Measurements from ENCODE around the gene CHFR. TPM values are rescaled to one million over a fixed set of nuclear protein-coding genes. Genes with fewer than 3 reads are reported as not detected.
"Not testable (repeated sequence)": the region's sequence is repeated elsewhere in the genome, so short reads cannot be mapped to it uniquely, and the experiment has no call there.

Gene CHFR
- total and polyA plus RNA-seq, 2 experiments from 2014 or later: 24.3 to 26.5 TPM

DNA sequence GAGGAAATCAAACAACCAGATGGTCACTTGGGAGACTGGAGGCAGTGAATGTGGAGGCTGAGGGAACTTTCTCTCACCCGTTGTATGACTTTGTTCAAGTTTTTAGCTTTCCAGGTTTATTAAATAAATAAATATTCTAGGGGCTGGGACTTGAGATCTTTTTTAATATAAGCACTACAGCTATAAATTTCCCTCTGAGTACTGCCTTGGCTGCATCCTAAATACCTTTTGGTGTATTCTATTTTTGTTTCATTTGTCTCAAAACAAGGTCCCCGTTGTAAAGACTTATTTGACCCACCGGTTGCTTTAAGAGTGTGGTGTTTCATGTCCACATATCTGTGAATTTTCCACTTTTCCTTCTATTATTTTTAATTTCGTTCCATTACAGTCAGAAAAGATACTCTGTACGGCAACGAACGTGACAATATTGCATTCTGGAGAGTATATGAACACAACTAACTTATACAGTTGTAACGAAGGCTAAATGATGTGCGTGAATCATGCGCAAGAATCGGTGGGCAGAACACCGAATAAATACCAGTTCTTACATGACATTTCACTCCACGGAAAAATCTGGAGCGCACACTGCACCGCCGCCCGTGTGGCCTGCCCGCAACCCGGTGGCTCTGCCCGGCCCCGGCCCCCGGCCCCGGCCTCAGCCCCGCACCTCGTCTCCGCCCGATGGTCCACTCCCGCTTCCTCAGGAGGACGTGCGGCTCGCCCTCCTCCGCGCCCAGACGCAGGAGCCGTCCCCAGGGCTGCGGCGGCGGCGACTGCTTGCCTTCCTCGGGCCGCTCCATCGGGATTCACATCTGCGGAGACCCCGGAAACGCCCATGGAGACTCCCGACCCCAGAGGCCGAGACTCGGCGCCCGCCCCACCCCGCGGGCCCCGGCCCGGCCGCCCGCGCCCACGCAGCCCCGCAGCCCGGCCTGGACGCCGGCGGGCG lies 602 bp downstream of the CHFR start:
- TF ChIP-seq EZH2phosphoT487 (IDR thresholded peaks at IDR 0.05; ENCODE audit: insufficient read depth, low read depth) (no peak), EZH2 (IDR thresholded peaks at IDR 0.05; ENCODE audit: insufficient read depth, poor library complexity, severe bottlenecking) (no peak)

DNA sequence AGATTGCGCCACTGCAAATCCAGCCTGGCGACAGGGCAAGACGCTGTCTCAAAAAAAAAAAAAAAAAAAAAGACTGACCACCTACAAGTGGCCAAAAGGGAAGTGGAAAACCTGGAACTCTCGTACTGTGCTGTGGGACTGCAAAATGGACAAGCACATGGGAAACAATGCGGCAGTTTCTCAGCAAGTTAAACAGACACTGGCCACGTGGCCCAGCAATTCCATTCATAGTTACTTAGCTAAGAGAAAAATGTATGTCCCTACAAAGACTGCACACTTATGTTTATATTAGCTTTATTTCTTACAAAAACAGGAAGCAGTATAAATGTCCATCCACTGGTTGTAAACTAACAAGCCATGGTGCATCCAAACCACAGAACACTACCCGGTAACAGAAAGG lies 5.6 kb downstream of the CHFR start:
- H3K27me3 ChIP-seq (replicated peaks; ENCODE audit: insufficient read depth): no peaks in the 10 kb centered on the region
- H3K4me2 ChIP-seq (ENCODE audit: unreplicated experiment): no peak overlapping the region
- H2AFZ ChIP-seq: no peak overlapping the region
- H3K9me3 ChIP-seq (ENCODE audit: low read depth): no peaks in the 10 kb centered on the region
- 84 to 91% methylated on average over 5 to 7 of the region's 7 CpGs for WGBS, 2 experiments (ENCODE audit: low coverage in 1 of 2, low lambda C conversion rate in 2 of 2, missing lambda C conversion rate in 2 of 2)
- no peak for TF ChIP-seq EZH2 (IDR thresholded peaks at IDR 0.05; ENCODE audit: insufficient read depth, poor library complexity, severe bottlenecking)
- no peak for TF ChIP-seq EZH2phosphoT487 (IDR thresholded peaks at IDR 0.05; ENCODE audit: insufficient read depth, low read depth)
- peaks cover 98% of the 10 kb centered on the region for H3K79me2 ChIP-seq (ENCODE audit: insufficient read depth)
- H3K36me3 ChIP-seq (ENCODE audit: low read depth): peaks cover 11% of the 10 kb centered on the region; the same call in 1 of the 2 replicates
- no peak overlapping the region for H3K27ac ChIP-seq
- no peak for DNase-seq
- in situ Hi-C loops (cut with MboI): no loop called here
- no peaks in the 10 kb centered on the region for H3K9me2 ChIP-seq (ENCODE audit: insufficient read depth)
- no peaks in the 10 kb centered on the region for H4K20me1 ChIP-seq (ENCODE audit: insufficient read depth)
- peaks cover 2% of the 10 kb centered on the region; the same call in 1 of the 2 replicates for H3F3A ChIP-seq (ENCODE audit: insufficient read depth)
- H3K4me1 ChIP-seq (ENCODE audit: insufficient read depth): no peaks in the 10 kb centered on the region
- H3K9ac ChIP-seq: no peak overlapping the region
- H3K4me3 ChIP-seq: no peak overlapping the region

More for the DNA sequence above, 602 bp downstream of the CHFR start:
- H3K9me2 ChIP-seq (ENCODE audit: insufficient read depth): no peaks in the 10 kb centered on the region
- H3K79me2 ChIP-seq (ENCODE audit: insufficient read depth): peaks cover 57% of the 10 kb centered on the region
- peaks cover 3% of the 10 kb centered on the region; the same call in 1 of the 2 replicates for H3F3A ChIP-seq (ENCODE audit: insufficient read depth)
- DNase-seq: peak; percentile 48
- H2AFZ ChIP-seq: peak overlapping the region; percentile 74
- peak overlapping the region; percentile 98 for H3K9ac ChIP-seq
- WGBS, 2 experiments (ENCODE audit: low coverage in 1 of 2, low lambda C conversion rate in 2 of 2, missing lambda C conversion rate in 2 of 2): 11 to 21% methylated on average over 23 to 50 of the region's 64 CpGs
- H3K27ac ChIP-seq: peak overlapping the region; percentile 58
- in situ Hi-C loops (cut with MboI): no loop called here
- H3K4me3 ChIP-seq: peak overlapping the region; percentile 79
- peak overlapping the region; percentile 75 for H3K4me2 ChIP-seq (ENCODE audit: unreplicated experiment)
- peaks cover 5% of the 10 kb centered on the region; the same call in 1 of the 2 replicates for H3K36me3 ChIP-seq (ENCODE audit: low read depth)
- H3K27me3 ChIP-seq (replicated peaks; ENCODE audit: insufficient read depth): no peaks in the 10 kb centered on the region
- H4K20me1 ChIP-seq (ENCODE audit: insufficient read depth): no peaks in the 10 kb centered on the region
- no peaks in the 10 kb centered on the region for H3K9me3 ChIP-seq (ENCODE audit: low read depth)
- H3K4me1 ChIP-seq (ENCODE audit: insufficient read depth): 0 out of 2 replicates have a peak, but pooled peaks cover 4% of the 10 kb centered on the region

DNA sequence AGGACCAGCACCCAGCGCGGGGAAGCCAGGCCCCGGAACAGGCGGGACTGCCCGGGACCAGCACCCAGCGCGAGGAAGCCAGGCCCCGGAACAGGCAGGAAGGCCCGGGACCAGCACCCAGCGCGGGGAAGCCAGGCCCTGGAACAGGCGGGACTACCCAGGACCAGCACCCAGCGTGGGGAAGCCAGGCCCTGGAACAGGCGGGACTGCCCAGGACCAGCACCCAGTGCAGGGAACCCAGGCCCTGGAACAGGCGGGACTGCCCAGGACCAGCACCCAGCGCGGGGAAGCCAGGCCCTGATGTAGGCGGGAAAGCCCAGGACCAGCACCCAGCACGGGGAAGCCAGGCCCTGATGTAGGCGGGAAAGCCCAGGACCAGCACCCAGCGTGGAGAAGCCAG lies 12.8 kb downstream of the CHFR start:
- Histone ChIP-seq H3K79me2 (ENCODE audit: insufficient read depth) (peaks cover 63% of the 10 kb centered on the region), H3K36me3 (ENCODE audit: low read depth) (peaks cover 22% of the 10 kb centered on the region)
- in situ Hi-C loops (cut with MboI); H3F3A ChIP-seq (ENCODE audit: insufficient read depth); H3K9ac ChIP-seq; DNase-seq; H3K4me2 ChIP-seq (ENCODE audit: unreplicated experiment); H3K9me3 ChIP-seq (ENCODE audit: low read depth); H3K27ac ChIP-seq; H3K9me2 ChIP-seq (ENCODE audit: insufficient read depth); H4K20me1 ChIP-seq (ENCODE audit: insufficient read depth); H3K4me3 ChIP-seq; H3K4me1 ChIP-seq (ENCODE audit: insufficient read depth); H2AFZ ChIP-seq; H3K27me3 ChIP-seq (replicated peaks; ENCODE audit: insufficient read depth): not testable (repeated sequence)
- 91 to 100% methylated on average over 2 to 19 of the region's 21 CpGs for WGBS, 2 experiments (ENCODE audit: low coverage in 1 of 2, low lambda C conversion rate in 2 of 2, missing lambda C conversion rate in 2 of 2)

DNA sequence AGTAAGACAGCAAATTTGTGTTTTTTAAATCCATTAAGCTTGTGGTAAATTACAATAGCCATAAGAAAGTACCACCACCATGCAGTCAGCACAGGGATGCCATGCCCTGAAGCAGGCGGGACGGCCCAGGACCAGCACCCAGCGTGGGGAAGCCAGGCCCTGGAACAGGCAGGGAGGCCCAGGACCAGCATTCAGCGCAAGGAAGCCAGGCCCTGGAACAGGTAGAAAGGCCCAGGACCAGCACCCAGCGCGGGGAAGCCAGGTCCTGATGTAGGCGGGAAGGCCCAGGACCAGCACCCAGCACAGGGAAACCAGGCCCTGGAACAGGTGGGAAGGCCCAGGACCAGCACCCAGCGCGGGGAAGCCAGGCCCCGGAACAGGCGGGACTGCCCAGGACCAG lies 13.2 kb downstream of the CHFR start:
- no peak for DNase-seq
- WGBS, 2 experiments (ENCODE audit: low coverage in 1 of 2, low lambda C conversion rate in 2 of 2, missing lambda C conversion rate in 2 of 2): 96 to 100% methylated on average over 8 to 11 of the region's 11 CpGs
- no peak overlapping the region for H3K9ac ChIP-seq
- no peaks in the 10 kb centered on the region for H3F3A ChIP-seq (ENCODE audit: insufficient read depth)
- no peaks in the 10 kb centered on the region for H3K9me3 ChIP-seq (ENCODE audit: low read depth)
- no peaks in the 10 kb centered on the region for H3K9me2 ChIP-seq (ENCODE audit: insufficient read depth)
- H3K4me1 ChIP-seq (ENCODE audit: insufficient read depth): no peaks in the 10 kb centered on the region
- peaks cover 59% of the 10 kb centered on the region for H3K79me2 ChIP-seq (ENCODE audit: insufficient read depth)
- no peak overlapping the region for H3K27ac ChIP-seq
- no peaks in the 10 kb centered on the region for H3K27me3 ChIP-seq (replicated peaks; ENCODE audit: insufficient read depth)
- H2AFZ ChIP-seq: no peak overlapping the region
- H3K4me3 ChIP-seq: no peak overlapping the region
- in situ Hi-C loops (cut with MboI): no loop called here
- peaks cover 26% of the 10 kb centered on the region for H3K36me3 ChIP-seq (ENCODE audit: low read depth)
- H4K20me1 ChIP-seq (ENCODE audit: insufficient read depth): no peaks in the 10 kb centered on the region
- no peak overlapping the region for H3K4me2 ChIP-seq (ENCODE audit: unreplicated experiment)
- TF ChIP-seq EZH2 (IDR thresholded peaks at IDR 0.05; ENCODE audit: insufficient read depth, poor library complexity, severe bottlenecking) (no peak), EZH2phosphoT487 (IDR thresholded peaks at IDR 0.05; ENCODE audit: insufficient read depth, low read depth) (no peak)

Data from GM23248 (cell line).